Measurements from ENCODE around the gene HSD11B2. TPM values are rescaled to one million over a fixed set of nuclear protein-coding genes. Genes with fewer than 3 reads are reported as not detected.
A peak's percentile ranks its signal among the peaks of the same experiment; 100 is the strongest.

The HSD11B2 gene
- total RNA-seq (2014; rRNA removed; shearing (Covaris generic); ENCODE audit: low replicate concordance), result not detected in 2 replicates

GRCh38 chr16:67430977-67431774 is at the start of gene HSD11B2:
HSD11B2 (plus strand) TSS chr16:67431121; CDS start chr16:67431249, 128 bp downstream.
- H2AFZ ChIP-seq (ENCODE audit: low read length), result peak within 1 kb of the TSS; percentile 71; the same call in 1 of the 2 replicates
- H3K27me3 ChIP-seq (ENCODE audit: low read length), result no peaks in the 10 kb centered on the region
- peak within 1 kb of the TSS; percentile 67 for H3K4me2 ChIP-seq (ENCODE audit: low read depth, low read length, poor library complexity, severe bottlenecking)
- H3K9me2 ChIP-seq (replicated peaks; ENCODE audit: insufficient read depth, low read length), result no peaks in the 10 kb centered on the region
- H3K9ac ChIP-seq (ENCODE audit: low read length), result peak within 1 kb of the TSS; percentile 33
- H3K36me3 ChIP-seq (ENCODE audit: insufficient read depth, low read length), result no peaks in the 10 kb centered on the region
- H3K79me2 ChIP-seq (ENCODE audit: low read length), result no peaks in the 10 kb centered on the region
- H3K4me1 ChIP-seq (ENCODE audit: low read length), result peaks cover 6% of the 10 kb centered on the region
- H4K20me1 ChIP-seq (ENCODE audit: insufficient read depth, low read depth, low read length), result 0 out of 2 replicates have a peak, but pooled peaks cover 4% of the 10 kb centered on the region
- peak within 1 kb of the TSS; percentile 52; the same call in 1 of the 2 replicates for H3K4me3 ChIP-seq (ENCODE audit: low read length)
- DNase-seq, result peak; percentile 60
- no peak within 1 kb of the TSS for H3K27ac ChIP-seq (ENCODE audit: low read length)
- no peaks in the 10 kb centered on the region for H3K9me3 ChIP-seq (ENCODE audit: low read length)

GRCh38 chr16:67383284-67383683 is 47.6 kb upstream of the HSD11B2 start:
- Histone ChIP-seq H3K9ac (ENCODE audit: low read length) (no peak overlapping the region), H3K4me1 (ENCODE audit: low read length) (no peaks in the 10 kb centered on the region; the same call in 1 of the 2 replicates), H3K4me3 (ENCODE audit: low read length) (no peak overlapping the region), H3K27me3 (ENCODE audit: low read length) (no peaks in the 10 kb centered on the region), H4K20me1 (ENCODE audit: insufficient read depth, low read depth, low read length) (no peaks in the 10 kb centered on the region), H3K9me2 (replicated peaks; ENCODE audit: insufficient read depth, low read length) (no peaks in the 10 kb centered on the region), H3K79me2 (ENCODE audit: low read length) (no peaks in the 10 kb centered on the region), H3K4me2 (ENCODE audit: low read depth, low read length, poor library complexity, severe bottlenecking) (no peak overlapping the region), H3K27ac (ENCODE audit: low read length) (no peak overlapping the region), H3K36me3 (ENCODE audit: insufficient read depth, low read length) (no peaks in the 10 kb centered on the region), H3K9me3 (ENCODE audit: low read length) (no peaks in the 10 kb centered on the region), H2AFZ (ENCODE audit: low read length) (no peak overlapping the region)
- no peak for DNase-seq

GRCh38 chr16:67384778-67385510 is 46.0 kb upstream of the HSD11B2 start:
- H3K27me3 ChIP-seq (ENCODE audit: low read length), result no peaks in the 10 kb centered on the region
- H3K9me3 ChIP-seq (ENCODE audit: low read length), result no peaks in the 10 kb centered on the region
- no peaks in the 10 kb centered on the region for H4K20me1 ChIP-seq (ENCODE audit: insufficient read depth, low read depth, low read length)
- no peak for DNase-seq
- no peaks in the 10 kb centered on the region for H3K36me3 ChIP-seq (ENCODE audit: insufficient read depth, low read length)
- H3K27ac ChIP-seq (ENCODE audit: low read length), result no peak overlapping the region
- no peaks in the 10 kb centered on the region for H3K9me2 ChIP-seq (replicated peaks; ENCODE audit: insufficient read depth, low read length)
- H3K9ac ChIP-seq (ENCODE audit: low read length), result no peak overlapping the region
- H3K4me3 ChIP-seq (ENCODE audit: low read length), result no peak overlapping the region
- no peak overlapping the region for H2AFZ ChIP-seq (ENCODE audit: low read length)
- H3K4me1 ChIP-seq (ENCODE audit: low read length), result no peaks in the 10 kb centered on the region; the same call in 1 of the 2 replicates
- H3K79me2 ChIP-seq (ENCODE audit: low read length), result no peaks in the 10 kb centered on the region
- no peak overlapping the region for H3K4me2 ChIP-seq (ENCODE audit: low read depth, low read length, poor library complexity, severe bottlenecking)

- Histone ChIP-seq H3K79me2 (ENCODE audit: low read length) (no peaks in the 10 kb centered on the region), H3K4me3 (ENCODE audit: low read length) (no peak overlapping the region), H3K9ac (ENCODE audit: low read length) (no peak overlapping the region), H3K4me1 (ENCODE audit: low read length) (no peaks in the 10 kb centered on the region; the same call in 1 of the 2 replicates), H3K9me3 (ENCODE audit: low read length) (no peaks in the 10 kb centered on the region), H3K27me3 (ENCODE audit: low read length) (no peaks in the 10 kb centered on the region), H3K4me2 (ENCODE audit: low read depth, low read length, poor library complexity, severe bottlenecking) (no peak overlapping the region), H2AFZ (ENCODE audit: low read length) (no peak overlapping the region), H3K9me2 (replicated peaks; ENCODE audit: insufficient read depth, low read length) (no peaks in the 10 kb centered on the region), H3K36me3 (ENCODE audit: insufficient read depth, low read length) (no peaks in the 10 kb centered on the region), H4K20me1 (ENCODE audit: insufficient read depth, low read depth, low read length) (no peaks in the 10 kb centered on the region), H3K27ac (ENCODE audit: low read length) (no peak overlapping the region)
- DNase-seq, result no peak
These were observed 44.0 kb upstream of the HSD11B2 start for GRCh38 chr16:67386861-67387455.

- DNase-seq, result no peak
- Histone ChIP-seq H3K9ac (ENCODE audit: low read length) (no peak overlapping the region), H4K20me1 (ENCODE audit: insufficient read depth, low read depth, low read length) (no peaks in the 10 kb centered on the region), H3K9me3 (ENCODE audit: low read length) (no peaks in the 10 kb centered on the region), H3K79me2 (ENCODE audit: low read length) (no peaks in the 10 kb centered on the region), H3K9me2 (replicated peaks; ENCODE audit: insufficient read depth, low read length) (no peaks in the 10 kb centered on the region), H3K27ac (ENCODE audit: low read length) (no peak overlapping the region), H3K27me3 (ENCODE audit: low read length) (no peaks in the 10 kb centered on the region), H3K4me2 (ENCODE audit: low read depth, low read length, poor library complexity, severe bottlenecking) (no peak overlapping the region), H2AFZ (ENCODE audit: low read length) (no peak overlapping the region), H3K36me3 (ENCODE audit: insufficient read depth, low read length) (no peaks in the 10 kb centered on the region), H3K4me3 (ENCODE audit: low read length) (no peak overlapping the region), H3K4me1 (ENCODE audit: low read length) (no peaks in the 10 kb centered on the region; the same call in 1 of the 2 replicates)
These were observed 43.3 kb upstream of the HSD11B2 start for GRCh38 chr16:67387479-67388079.

- Histone ChIP-seq H3K9me2 (replicated peaks; ENCODE audit: insufficient read depth, low read length) (no peaks in the 10 kb centered on the region), H3K27me3 (ENCODE audit: low read length) (no peaks in the 10 kb centered on the region), H3K36me3 (ENCODE audit: insufficient read depth, low read length) (no peaks in the 10 kb centered on the region), H3K4me3 (ENCODE audit: low read length) (no peak overlapping the region), H3K79me2 (ENCODE audit: low read length) (no peaks in the 10 kb centered on the region), H3K27ac (ENCODE audit: low read length) (no peak overlapping the region), H2AFZ (ENCODE audit: low read length) (no peak overlapping the region), H3K4me1 (ENCODE audit: low read length) (no peaks in the 10 kb centered on the region; the same call in 1 of the 2 replicates), H3K9me3 (ENCODE audit: low read length) (no peaks in the 10 kb centered on the region), H3K4me2 (ENCODE audit: low read depth, low read length, poor library complexity, severe bottlenecking) (no peak overlapping the region), H4K20me1 (ENCODE audit: insufficient read depth, low read depth, low read length) (no peaks in the 10 kb centered on the region), H3K9ac (ENCODE audit: low read length) (no peak overlapping the region)
- DNase-seq, result no peak
These were observed 42.7 kb upstream of the HSD11B2 start for GRCh38 chr16:67388191-67388590.

GRCh38 chr16:67388591-67388990 is 42.3 kb upstream of the HSD11B2 start:
- DNase-seq, result no peak
- Histone ChIP-seq H3K9me3 (ENCODE audit: low read length) (no peaks in the 10 kb centered on the region), H3K4me1 (ENCODE audit: low read length) (no peaks in the 10 kb centered on the region; the same call in 1 of the 2 replicates), H3K27ac (ENCODE audit: low read length) (no peak overlapping the region), H3K79me2 (ENCODE audit: low read length) (no peaks in the 10 kb centered on the region), H4K20me1 (ENCODE audit: insufficient read depth, low read depth, low read length) (no peaks in the 10 kb centered on the region), H3K36me3 (ENCODE audit: insufficient read depth, low read length) (no peaks in the 10 kb centered on the region), H3K4me2 (ENCODE audit: low read depth, low read length, poor library complexity, severe bottlenecking) (no peak overlapping the region), H3K9ac (ENCODE audit: low read length) (no peak overlapping the region), H3K9me2 (replicated peaks; ENCODE audit: insufficient read depth, low read length) (no peaks in the 10 kb centered on the region), H3K4me3 (ENCODE audit: low read length) (no peak overlapping the region), H2AFZ (ENCODE audit: low read length) (no peak overlapping the region), H3K27me3 (ENCODE audit: low read length) (no peaks in the 10 kb centered on the region)
